Measurements from ENCODE around the gene POC1B.

POC1B gene

DNA sequence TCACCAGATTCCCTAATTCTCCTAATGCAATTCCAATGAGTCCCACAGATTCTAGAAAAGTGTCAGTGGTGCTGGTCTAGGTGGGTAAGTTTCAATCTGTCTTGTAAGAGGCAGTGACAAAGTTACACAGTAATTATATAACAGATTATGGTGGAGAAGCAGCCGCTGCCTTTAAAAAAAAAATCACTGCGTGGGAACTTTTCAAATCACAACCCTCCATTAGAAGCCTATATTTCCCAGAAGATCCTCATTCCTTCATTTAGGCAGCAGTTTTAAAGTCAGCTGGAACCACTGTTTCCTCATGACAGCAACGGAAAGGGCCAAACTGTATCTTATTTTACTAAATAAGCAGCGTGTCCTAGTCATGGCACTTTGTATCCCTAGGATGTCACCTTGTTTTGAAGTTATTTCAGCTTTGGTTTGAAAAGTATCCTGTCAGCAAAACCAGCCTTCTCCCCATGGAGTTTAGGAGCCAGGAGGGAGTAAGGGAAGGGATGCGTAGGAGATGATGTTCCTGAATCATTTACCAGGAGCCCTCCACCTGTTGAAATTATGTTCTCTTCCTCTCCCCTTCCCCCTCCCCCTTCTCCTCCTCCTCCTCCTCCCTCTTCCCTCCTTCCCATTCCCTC, 145.9 kb downstream of the POC1B start:
- DNase-seq: no peak

DNA sequence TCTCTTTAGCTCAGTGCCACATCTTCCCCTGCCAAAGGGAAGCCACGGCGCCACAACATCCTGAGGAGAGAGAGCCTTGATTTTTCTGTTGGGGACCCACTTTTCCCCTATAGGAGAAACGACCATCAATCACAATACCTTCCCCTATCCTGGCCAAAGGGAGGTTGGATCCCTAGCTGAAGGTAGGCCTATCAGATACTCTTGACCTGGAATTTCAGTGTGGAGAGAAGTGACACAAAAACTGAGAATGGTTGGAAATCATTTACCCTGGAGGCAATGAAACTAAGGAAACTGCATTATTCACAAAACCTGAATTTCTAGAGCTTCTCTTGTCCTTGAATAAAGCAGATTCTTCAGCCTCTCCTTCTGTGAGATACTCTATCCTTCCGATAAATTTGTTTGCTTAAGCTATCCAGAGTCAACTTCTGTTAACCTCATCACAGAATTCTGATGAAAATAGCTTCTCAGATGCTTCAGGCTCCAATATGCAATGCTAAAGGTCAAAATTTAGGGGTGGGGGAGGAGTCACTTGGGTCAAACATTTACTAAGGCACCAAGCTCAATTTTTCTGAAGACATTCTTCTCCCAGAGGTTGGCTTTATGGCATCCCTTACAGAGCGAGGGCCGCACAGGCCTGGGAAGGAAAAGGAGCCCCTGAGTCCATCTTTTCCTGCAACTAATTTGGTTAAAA, 146.6 kb downstream of the POC1B start:
- no peak for DNase-seq

DNA sequence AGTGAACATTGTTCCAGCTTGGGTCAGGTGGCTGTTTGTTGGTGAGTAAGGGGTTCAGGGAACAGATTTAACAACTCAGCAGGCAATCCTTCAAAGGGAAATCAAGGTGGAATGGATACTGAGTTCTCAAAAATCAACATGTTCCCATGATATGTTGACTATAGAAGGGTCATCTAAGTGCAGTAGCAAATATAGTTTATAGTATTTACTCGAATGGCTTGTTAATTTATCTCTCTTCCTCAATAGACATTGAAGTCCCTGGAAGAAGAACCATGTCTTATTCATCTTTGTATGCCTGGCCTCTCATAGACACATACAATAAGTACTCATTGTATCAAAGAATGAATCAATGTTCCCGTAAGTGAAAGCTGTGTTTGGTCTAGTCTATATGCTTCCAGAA, 149.0 kb downstream of the POC1B start:
- DNase-seq: no peak

DNA sequence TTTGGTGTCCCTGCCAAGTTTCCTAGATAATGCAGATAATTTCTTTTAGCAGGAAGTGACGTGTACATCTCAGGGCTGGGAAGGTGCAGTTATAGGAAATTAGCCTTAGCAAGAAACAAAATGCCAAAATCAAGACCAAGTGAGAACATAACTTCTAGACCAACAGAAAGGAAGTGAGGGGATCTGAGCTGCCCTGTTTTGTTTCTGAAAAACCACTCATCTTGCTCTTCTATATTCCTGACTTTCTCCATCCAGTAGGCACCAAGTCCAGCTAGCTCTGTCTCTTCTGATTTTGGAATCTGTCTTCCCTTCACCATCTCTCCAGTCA, 149.7 kb downstream of the POC1B start:
- DNase-seq: no peak

DNA sequence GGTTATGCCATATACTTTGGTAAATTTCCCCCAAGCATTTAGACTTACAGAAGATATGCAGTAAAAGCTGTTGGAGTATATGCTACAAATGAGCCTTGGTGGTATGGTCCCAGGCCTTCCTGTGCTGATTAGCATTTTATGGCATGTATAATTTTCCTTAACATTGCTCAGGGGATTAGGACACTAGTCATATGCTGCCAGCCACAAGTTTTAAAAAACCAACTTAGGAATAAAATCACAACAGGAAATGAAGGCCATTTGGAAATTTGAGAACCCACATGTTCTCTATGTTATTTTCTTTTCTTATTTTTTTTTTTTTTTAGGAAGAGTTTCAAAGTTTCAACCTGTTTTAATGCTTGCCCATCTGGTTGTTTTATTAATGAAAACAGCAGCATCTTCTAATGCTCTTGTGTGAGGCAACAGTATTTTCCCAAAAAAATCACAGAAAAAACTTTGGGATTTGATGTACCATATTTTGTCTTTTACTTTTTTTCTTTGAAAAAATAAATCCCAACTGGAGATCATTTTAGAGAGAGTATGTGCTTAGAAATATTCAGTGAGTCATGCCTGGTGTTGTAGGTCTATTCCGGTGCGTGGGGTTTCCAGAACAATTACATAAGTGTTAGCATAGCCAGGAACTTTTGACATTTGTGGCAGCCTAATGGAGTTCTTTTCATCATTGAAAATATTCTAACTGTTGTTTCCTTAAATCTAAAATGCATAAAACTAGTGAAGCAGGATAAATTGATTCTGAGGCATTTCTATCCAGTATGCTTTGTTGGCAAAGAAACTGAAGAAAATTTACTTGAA, 151.9 kb downstream of the POC1B start:
- no peak for DNase-seq

DNA sequence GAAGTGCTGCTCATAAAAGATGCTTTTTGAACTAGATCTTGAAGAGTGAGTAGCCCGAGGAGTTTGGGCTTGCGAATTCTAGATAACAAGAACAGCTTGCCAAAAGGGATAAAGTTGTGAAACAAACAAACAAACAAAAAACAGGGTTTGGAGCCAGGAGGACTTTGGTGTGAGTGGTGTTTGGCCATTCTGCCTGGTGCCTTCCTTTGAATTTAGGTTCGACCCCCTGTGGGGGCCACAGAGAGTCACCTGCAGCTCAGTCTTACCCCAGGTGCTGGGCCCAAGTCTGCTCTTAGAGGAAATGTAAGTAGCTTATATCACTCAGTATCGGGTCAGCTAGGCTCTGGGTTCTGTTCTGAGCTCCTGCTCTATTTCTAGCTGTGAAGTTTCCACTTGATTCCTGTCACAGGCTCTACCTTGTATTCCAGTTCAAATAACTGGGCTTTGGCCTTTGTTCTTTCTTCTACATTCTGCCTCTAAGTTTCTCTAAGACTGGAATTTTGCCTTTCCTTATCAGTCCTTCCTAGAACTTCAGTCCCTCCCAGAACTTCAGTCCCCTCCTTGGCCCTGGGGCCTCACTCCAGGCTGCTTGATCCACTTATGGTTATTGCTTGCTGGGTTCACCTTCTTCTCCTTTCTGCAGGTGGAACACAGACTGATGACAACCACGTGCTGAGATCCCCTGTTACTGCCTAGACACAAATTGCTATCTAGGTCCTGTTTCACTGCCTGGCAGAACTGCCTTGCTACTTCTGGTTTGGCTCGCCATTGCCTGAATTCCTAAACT, 153.1 kb downstream of the POC1B start:
- DNase-seq: no peak

DNA sequence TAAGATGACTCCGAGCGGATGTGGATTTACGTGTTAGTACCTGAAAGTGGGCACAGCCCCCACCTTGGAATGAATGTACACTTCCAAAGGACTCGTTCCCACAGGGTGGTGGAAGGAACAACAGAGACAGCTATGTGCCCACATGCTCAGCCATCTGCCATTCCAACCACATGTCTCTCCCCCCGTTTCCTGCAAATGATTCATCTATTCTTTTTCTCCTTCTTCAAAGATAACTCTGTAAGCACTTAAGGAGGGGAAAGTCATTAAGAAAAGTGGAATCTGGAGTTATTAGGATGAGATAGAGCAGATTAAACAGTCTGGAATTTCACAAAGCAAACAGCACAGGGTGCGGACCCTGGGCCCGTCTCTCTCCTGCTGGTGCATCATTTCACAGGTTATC, 155.0 kb downstream of the POC1B start:
- peak; percentile 51 for DNase-seq

DNA sequence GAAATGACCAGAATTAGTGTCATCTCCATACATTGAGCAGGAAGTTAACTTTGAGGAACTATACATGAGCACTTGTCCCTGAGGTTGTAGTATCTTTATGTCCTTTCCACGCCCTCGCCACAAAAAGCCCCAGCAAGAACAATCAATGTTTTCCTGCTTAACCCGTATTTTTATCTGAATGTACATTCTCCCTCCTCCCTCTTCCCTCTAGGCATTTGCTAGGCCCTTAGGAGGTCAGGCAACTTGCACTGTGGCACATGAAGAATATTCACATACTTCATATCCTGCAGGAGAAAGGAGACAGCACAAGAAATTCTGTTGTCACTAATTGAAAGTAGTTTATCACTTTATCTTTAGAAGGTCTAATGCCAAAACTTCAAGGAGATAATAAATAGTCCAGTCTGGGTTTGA, 155.4 kb downstream of the POC1B start:
- DNase-seq: no peak
